ENCODE data around the gene POLG. TPM values are rescaled to one million over a fixed set of nuclear protein-coding genes. Genes with fewer than 3 reads are reported as not detected.

POLG gene
- total RNA-seq, 1 donor from 2014 or later = 25.2 TPM

- H3K9me3 ChIP-seq (ENCODE audit: low read depth) = no peaks in the 10 kb centered on the region
- no peaks in the 10 kb centered on the region for H3K79me2 ChIP-seq (ENCODE audit: low read depth)
- TF ChIP-seq CTCF (IDR thresholded peaks at IDR 0.05) (no peak), EZH2phosphoT487 (IDR thresholded peaks at IDR 0.05) (no peak), EZH2 (IDR thresholded peaks at IDR 0.05) (no peak)
- H2AFZ ChIP-seq (replicated peaks) = peak overlapping the region; percentile 69
- no peak overlapping the region for H3K4me3 Mint-ChIP-seq
- H3K27ac ChIP-seq = no peak overlapping the region
- H3K27ac Mint-ChIP-seq = no peak overlapping the region
- H3K4me2 ChIP-seq = peak overlapping the region; percentile 69
- H3K4me1 Mint-ChIP-seq = no peaks in the 10 kb centered on the region
- H3K27me3 ChIP-seq = peaks cover 9% of the 10 kb centered on the region
- peaks cover 12% of the 10 kb centered on the region for H3F3A ChIP-seq (ENCODE audit: low read depth)
- H3K9me3 Mint-ChIP-seq = no peaks in the 10 kb centered on the region
- peak; percentile 71 for DNase-seq (ENCODE audit: low spot score)
- H3K27me3 Mint-ChIP-seq (ENCODE audit: insufficient read depth, low read depth) = peaks cover 19% of the 10 kb centered on the region
- H3K4me1 ChIP-seq = peaks cover 13% of the 10 kb centered on the region
- H3K9ac ChIP-seq = no peak overlapping the region
- H3K36me3 ChIP-seq = no peaks in the 10 kb centered on the region
- H3K36me3 Mint-ChIP-seq = no peaks in the 10 kb centered on the region
- H4K20me1 ChIP-seq (ENCODE audit: low read depth) = no peaks in the 10 kb centered on the region
- H3K4me3 ChIP-seq = peak overlapping the region; percentile 9
Observed at GRCh38 chr15:89346516-89347231, 12.1 kb upstream of the POLG start.

DNA sequence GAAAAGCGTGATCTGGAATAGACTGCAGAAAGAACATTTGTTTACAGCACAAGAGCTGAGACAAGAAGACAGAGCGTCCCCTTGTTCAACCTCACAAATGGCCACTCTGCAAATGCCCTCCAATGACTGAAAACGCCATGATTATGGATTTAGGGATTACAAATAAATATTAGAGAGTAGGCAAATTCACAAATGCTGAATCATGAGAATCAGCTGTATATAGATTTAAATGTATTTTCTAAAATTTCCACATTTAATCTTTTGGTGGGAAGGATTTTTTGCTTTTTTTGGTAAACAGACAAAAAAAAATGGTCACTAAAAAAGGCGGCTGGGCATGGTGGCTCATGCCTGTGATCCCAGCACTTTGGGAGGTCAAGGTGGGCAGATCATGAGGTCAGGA lies 10.6 kb upstream of the POLG start:
- DNase-seq (ENCODE audit: low spot score) = no peak
- TF ChIP-seq CTCF (IDR thresholded peaks at IDR 0.05) = no peak
- no peak for TF ChIP-seq EZH2phosphoT487 (IDR thresholded peaks at IDR 0.05)
- TF ChIP-seq EZH2 (IDR thresholded peaks at IDR 0.05) = no peak
- Histone ChIP-seq H3K27ac (no peak overlapping the region), H3K4me3 (no peak overlapping the region), H3K27me3 (peaks cover 19% of the 10 kb centered on the region), H3F3A (ENCODE audit: low read depth) (peaks cover 12% of the 10 kb centered on the region), H4K20me1 (ENCODE audit: low read depth) (no peaks in the 10 kb centered on the region), H2AFZ (replicated peaks) (no peak overlapping the region), H3K9ac (no peak overlapping the region), H3K79me2 (ENCODE audit: low read depth) (no peaks in the 10 kb centered on the region), H3K9me3 (ENCODE audit: low read depth) (no peaks in the 10 kb centered on the region), H3K4me1 (peaks cover 13% of the 10 kb centered on the region), H3K36me3 (no peaks in the 10 kb centered on the region), H3K4me2 (no peak overlapping the region)
- Mint-ChIP-seq H3K27me3 (ENCODE audit: insufficient read depth, low read depth) (peaks cover 18% of the 10 kb centered on the region), H3K9me3 (no peaks in the 10 kb centered on the region), H3K4me3 (no peak overlapping the region), H3K4me1 (no peaks in the 10 kb centered on the region), H3K36me3 (no peaks in the 10 kb centered on the region), H3K27ac (no peak overlapping the region)

DNA sequence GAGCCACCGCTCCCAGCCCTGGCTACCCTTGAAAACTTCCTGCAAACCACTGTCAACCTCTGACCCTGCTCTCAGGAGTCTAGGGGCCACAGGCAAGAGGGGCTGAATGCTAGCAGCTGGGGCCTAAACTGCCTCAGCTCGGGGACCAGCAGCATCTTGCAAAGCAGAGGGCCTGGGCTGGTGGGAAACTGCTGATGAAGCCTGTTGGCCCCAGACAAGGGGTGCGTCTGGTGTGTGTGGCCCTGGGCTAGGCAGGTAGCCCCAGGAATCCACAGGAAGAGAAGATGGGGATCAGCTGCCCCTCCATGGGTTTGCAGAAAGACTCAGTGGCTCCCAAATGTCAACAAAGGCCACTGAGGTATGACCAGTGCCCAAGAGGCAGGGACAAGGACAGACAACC lies 8.2 kb upstream of the POLG start:
- Mint-ChIP-seq H3K27me3 (ENCODE audit: insufficient read depth, low read depth) (peaks cover 14% of the 10 kb centered on the region), H3K27ac (no peak overlapping the region), H3K4me1 (no peaks in the 10 kb centered on the region), H3K9me3 (no peaks in the 10 kb centered on the region), H3K36me3 (no peaks in the 10 kb centered on the region), H3K4me3 (no peak overlapping the region)
- no peak overlapping the region for H3K27ac ChIP-seq
- H3K79me2 ChIP-seq (ENCODE audit: low read depth) = no peaks in the 10 kb centered on the region
- no peak overlapping the region for H2AFZ ChIP-seq (replicated peaks)
- H3K36me3 ChIP-seq = no peaks in the 10 kb centered on the region
- H3K4me3 ChIP-seq = no peak overlapping the region
- DNase-seq (ENCODE audit: low spot score) = no peak
- peaks cover 13% of the 10 kb centered on the region for H3K4me1 ChIP-seq
- H3F3A ChIP-seq (ENCODE audit: low read depth) = peaks cover 12% of the 10 kb centered on the region
- no peaks in the 10 kb centered on the region for H3K9me3 ChIP-seq (ENCODE audit: low read depth)
- H4K20me1 ChIP-seq (ENCODE audit: low read depth) = no peaks in the 10 kb centered on the region
- H3K27me3 ChIP-seq = peaks cover 34% of the 10 kb centered on the region
- no peak overlapping the region for H3K4me2 ChIP-seq
- H3K9ac ChIP-seq = no peak overlapping the region
- TF ChIP-seq CTCF (IDR thresholded peaks at IDR 0.05) (no peak), EZH2 (IDR thresholded peaks at IDR 0.05) (no peak), EZH2phosphoT487 (IDR thresholded peaks at IDR 0.05) (no peak)
